Colon (tissue), 2 donors: ENCODE results near the gene POC5.
"Not testable (repeated sequence)": the region's sequence is repeated elsewhere in the genome, so short reads cannot be mapped to it uniquely, and the experiment has no call there.

Experiments
- FAIRE-seq: peaks from 2 replicates; lab custom pipeline; 2012; peaks lifted over from hg19 to GRCh38; lab: Jason Lieb, UNC
- donor health status: control.
- donor health status: control.

The POC5 gene

GRCh38 chr5:75717082-75717922 is at the start of gene POC5:
POC5 (minus strand) TSS chr5:75717437; CDS start chr5:75712937, 4,500 bp downstream.
- FAIRE-seq = peak; percentile 62

GRCh38 chr5:75758116-75758515 is 40.9 kb upstream of the POC5 start:
- FAIRE-seq = no peak

GRCh38 chr5:75756981-75757380 is 39.7 kb upstream of the POC5 start:
- FAIRE-seq = no peak

- no peak for FAIRE-seq
Observed at GRCh38 chr5:75756211-75756610, 39.0 kb upstream of the POC5 start.

GRCh38 chr5:75753182-75753581 is 35.9 kb upstream of the POC5 start:
- no peak for FAIRE-seq

GRCh38 chr5:75744355-75744754 is 27.1 kb upstream of the POC5 start:
- FAIRE-seq = no peak

GRCh38 chr5:75736273-75736672 is 19.0 kb upstream of the POC5 start:
- no peak for FAIRE-seq

GRCh38 chr5:75734913-75735789 is 17.9 kb upstream of the POC5 start:
- no peak for FAIRE-seq

- no peak for FAIRE-seq
Observed at GRCh38 chr5:75733767-75734166, 16.5 kb upstream of the POC5 start.

- not testable (repeated sequence) for FAIRE-seq
Observed at GRCh38 chr5:75731515-75731914, 14.3 kb upstream of the POC5 start.

GRCh38 chr5:75729321-75729720 is 12.1 kb upstream of the POC5 start:
- no peak for FAIRE-seq

GRCh38 chr5:75727931-75728330 is 10.7 kb upstream of the POC5 start:
- FAIRE-seq = no peak

GRCh38 chr5:75726224-75726623 is 9.0 kb upstream of the POC5 start:
- not testable (repeated sequence) for FAIRE-seq

GRCh38 chr5:75723378-75723777 is 6.1 kb upstream of the POC5 start:
- no peak for FAIRE-seq

- no peak for FAIRE-seq
Observed at GRCh38 chr5:75721573-75721972, 4.3 kb upstream of the POC5 start.

- FAIRE-seq = no peak
Observed at GRCh38 chr5:75720882-75721281, 3.6 kb upstream of the POC5 start.

- no peak for FAIRE-seq
Observed at GRCh38 chr5:75716715-75717081, 539 bp downstream of the POC5 start.

GRCh38 chr5:75712091-75712490 is 5.1 kb downstream of the POC5 start:
- FAIRE-seq = no peak

- FAIRE-seq = no peak
Observed at GRCh38 chr5:75711151-75711550, 6.1 kb downstream of the POC5 start.

GRCh38 chr5:75710637-75711036 is 6.6 kb downstream of the POC5 start:
- FAIRE-seq = no peak

GRCh38 chr5:75707911-75708509 is 9.2 kb downstream of the POC5 start:
- no peak for FAIRE-seq

- FAIRE-seq = no peak
Observed at GRCh38 chr5:75706775-75707174, 10.5 kb downstream of the POC5 start.

- no peak for FAIRE-seq
Observed at GRCh38 chr5:75706016-75706415, 11.2 kb downstream of the POC5 start.
